HUES64 (cell line): ENCODE measurements around the gene SHFL.

Experiments used
- H3K27ac ChIP-seq: 2 replicates; pipeline ENCODE4 v1.7.0; 2013; ENCODE audit warnings: low read depth, low read length, inconsistent platforms
- H3K27me3 ChIP-seq: 2 replicates; pipeline ENCODE4 v1.6.1; 2013; ENCODE audit warnings: mild to moderate bottlenecking, low read length; ENCODE audit not compliant: insufficient read depth
- H3K36me3 ChIP-seq: 2 replicates; pipeline ENCODE4 v1.6.1; 2013; ENCODE audit warnings: mild to moderate bottlenecking, low read length; ENCODE audit not compliant: insufficient read depth
- H3K4me1 ChIP-seq: 2 replicates; pipeline ENCODE4 v1.6.1; 2013; ENCODE audit warnings: mild to moderate bottlenecking, low read length, moderate library complexity; ENCODE audit not compliant: insufficient read depth
- H3K4me3 ChIP-seq: 2 replicates; pipeline ENCODE4 v1.5.1; 2013; ENCODE audit warnings: mild to moderate bottlenecking, low read length, moderate library complexity
- H3K9ac ChIP-seq: 2 replicates; pipeline ENCODE4 v1.6.1; 2013; ENCODE audit warnings: mild to moderate bottlenecking, low read depth, low read length
- H3K9me3 ChIP-seq: 2 replicates; pipeline ENCODE4 v1.6.1; 2013; ENCODE audit warnings: low read depth, low read length; ENCODE audit not compliant: insufficient read depth
- WGBS: fragments of 150-250, 120-280 bp; methylation state at CpG from one replicate; pipeline ENCODE4 v1.1.7; 2013; ENCODE audit warnings: missing lambda C conversion rate; 5-methylcytosine and 5-hydroxymethylcytosine counted together

Gene SHFL

GRCh38 chr19:10068205-10068604 lies 17.9 kb upstream of the SHFL start:
- Histone ChIP-seq H3K27me3 (0 out of 2 replicates have a peak, but pooled peaks cover 2% of the 10 kb centered on the region), H3K36me3 (no peaks in the 10 kb centered on the region), H3K27ac (no peak overlapping the region), H3K9ac (no peak overlapping the region), H3K4me1 (no peaks in the 10 kb centered on the region), H3K9me3 (no peaks in the 10 kb centered on the region), H3K4me3 (no peak overlapping the region)
- WGBS = 88% methylated on average over 4 of the region's 4 CpGs

GRCh38 chr19:10069046-10069445 lies 17.1 kb upstream of the SHFL start:
- H3K9ac ChIP-seq = no peak overlapping the region
- peaks cover 4% of the 10 kb centered on the region for H3K9me3 ChIP-seq
- 77% methylated on average over 6 of the region's 6 CpGs for WGBS
- no peaks in the 10 kb centered on the region for H3K36me3 ChIP-seq
- H3K4me1 ChIP-seq = no peaks in the 10 kb centered on the region
- no peaks in the 10 kb centered on the region for H3K27me3 ChIP-seq
- H3K4me3 ChIP-seq = no peak overlapping the region
- no peak overlapping the region for H3K27ac ChIP-seq

GRCh38 chr19:10070730-10071446 lies 15.2 kb upstream of the SHFL start:
- WGBS = 89% methylated on average over 22 of the region's 22 CpGs
- H3K9ac ChIP-seq = no peak overlapping the region
- no peak overlapping the region for H3K27ac ChIP-seq
- no peaks in the 10 kb centered on the region for H3K4me1 ChIP-seq
- no peaks in the 10 kb centered on the region for H3K36me3 ChIP-seq
- H3K27me3 ChIP-seq = no peaks in the 10 kb centered on the region
- H3K4me3 ChIP-seq = no peak overlapping the region
- H3K9me3 ChIP-seq = peaks cover 6% of the 10 kb centered on the region

GRCh38 chr19:10074153-10074552 lies 12.0 kb upstream of the SHFL start:
- Histone ChIP-seq H3K9ac (no peak overlapping the region), H3K9me3 (peaks cover 6% of the 10 kb centered on the region), H3K36me3 (no peaks in the 10 kb centered on the region), H3K4me1 (no peaks in the 10 kb centered on the region), H3K27me3 (peaks cover 10% of the 10 kb centered on the region), H3K27ac (no peak overlapping the region), H3K4me3 (no peak overlapping the region)
- 78% methylated on average over 2 of the region's 2 CpGs for WGBS

- no peak overlapping the region for H3K27ac ChIP-seq
- H3K4me1 ChIP-seq = no peaks in the 10 kb centered on the region
- H3K9me3 ChIP-seq = peaks cover 6% of the 10 kb centered on the region
- H3K4me3 ChIP-seq = no peak overlapping the region
- WGBS = 77% methylated on average over 6 of the region's 6 CpGs
- H3K9ac ChIP-seq = no peak overlapping the region
- peaks cover 10% of the 10 kb centered on the region for H3K27me3 ChIP-seq
- H3K36me3 ChIP-seq = no peaks in the 10 kb centered on the region
Observed at GRCh38 chr19:10076535-10076934, 9.6 kb upstream of the SHFL start.

- no peak overlapping the region for H3K9ac ChIP-seq
- H3K4me1 ChIP-seq = no peaks in the 10 kb centered on the region
- no peaks in the 10 kb centered on the region for H3K36me3 ChIP-seq
- H3K4me3 ChIP-seq = no peak overlapping the region
- WGBS = 78% methylated on average over 3 of the region's 8 CpGs
- peaks cover 6% of the 10 kb centered on the region for H3K9me3 ChIP-seq
- H3K27me3 ChIP-seq = peaks cover 12% of the 10 kb centered on the region
- H3K27ac ChIP-seq = no peak overlapping the region
Observed at GRCh38 chr19:10078329-10078728, 7.8 kb upstream of the SHFL start.

GRCh38 chr19:10079031-10079453 lies 7.1 kb upstream of the SHFL start:
- 81% methylated on average over 7 of the region's 7 CpGs for WGBS
- Histone ChIP-seq H3K27me3 (peaks cover 13% of the 10 kb centered on the region), H3K4me3 (no peak overlapping the region), H3K4me1 (no peaks in the 10 kb centered on the region), H3K9ac (no peak overlapping the region), H3K9me3 (peaks cover 2% of the 10 kb centered on the region; the same call in 1 of the 2 replicates), H3K27ac (no peak overlapping the region), H3K36me3 (no peaks in the 10 kb centered on the region)

- Histone ChIP-seq H3K27ac (no peak overlapping the region), H3K9ac (no peak overlapping the region), H3K4me1 (no peaks in the 10 kb centered on the region), H3K36me3 (no peaks in the 10 kb centered on the region), H3K27me3 (peaks cover 24% of the 10 kb centered on the region; the same call in 1 of the 2 replicates), H3K9me3 (no peaks in the 10 kb centered on the region), H3K4me3 (no peak overlapping the region)
- WGBS = 78% methylated on average over 9 of the region's 9 CpGs
Observed at GRCh38 chr19:10083911-10084310, 2.2 kb upstream of the SHFL start.

GRCh38 chr19:10084803-10085202 lies 1.3 kb upstream of the SHFL start:
- H3K9ac ChIP-seq = no peak overlapping the region
- no peaks in the 10 kb centered on the region for H3K4me1 ChIP-seq
- H3K27me3 ChIP-seq = peaks cover 24% of the 10 kb centered on the region; the same call in 1 of the 2 replicates
- no peaks in the 10 kb centered on the region; the same call in 1 of the 2 replicates for H3K36me3 ChIP-seq
- H3K27ac ChIP-seq = no peak overlapping the region
- H3K4me3 ChIP-seq = no peak overlapping the region
- WGBS = 90% methylated on average over 3 of the region's 3 CpGs
- no peaks in the 10 kb centered on the region for H3K9me3 ChIP-seq

- peak overlapping the region; percentile 90 for H3K4me3 ChIP-seq
- no peak overlapping the region for H3K27ac ChIP-seq
- WGBS = 3% methylated on average over 37 of the region's 43 CpGs
- H3K4me1 ChIP-seq = no peaks in the 10 kb centered on the region
- H3K9me3 ChIP-seq = no peaks in the 10 kb centered on the region
- H3K27me3 ChIP-seq = peaks cover 24% of the 10 kb centered on the region; the same call in 1 of the 2 replicates
- H3K36me3 ChIP-seq = no peaks in the 10 kb centered on the region; the same call in 1 of the 2 replicates
- peak overlapping the region; percentile 59; the same call in 1 of the 2 replicates for H3K9ac ChIP-seq
Observed at GRCh38 chr19:10086591-10087192, 575 bp downstream of the SHFL start.

- Histone ChIP-seq H3K9me3 (no peaks in the 10 kb centered on the region), H3K27me3 (peaks cover 24% of the 10 kb centered on the region; the same call in 1 of the 2 replicates), H3K36me3 (peaks cover 4% of the 10 kb centered on the region; the same call in 1 of the 2 replicates), H3K9ac (no peak overlapping the region), H3K4me3 (peak overlapping the region; percentile 90), H3K27ac (no peak overlapping the region), H3K4me1 (no peaks in the 10 kb centered on the region)
- 73% methylated on average over 17 of the region's 18 CpGs for WGBS
Observed at GRCh38 chr19:10087296-10088061, 1.4 kb downstream of the SHFL start.
